K562 (cell line): ENCODE data around the gene ORC3. TPM values are rescaled to one million over a fixed set of nuclear protein-coding genes. Genes with fewer than 3 reads are reported as not detected.
A peak's percentile ranks its signal among the peaks of the same experiment; 100 is the strongest.

Experiments
- ATAC-seq: fragments of 200-7000 bp; cut with Tn5 transposase; 3 replicates; pipeline ENCODE4 v1.9.1; 2020; ENCODE audit warnings: moderate library complexity
- BruUV-seq: library from RNA; stranded (reverse); fragments of 400-500 nt; replicated peaks from 2 replicates; lab custom pipeline; 2021; lab: Mats Ljungman, UMichigan
- CTCF ChIA-PET: fragments of 300-600 bp; formaldehyde crosslinking; extraction: SDS; loops from one replicate; lab custom pipeline; 2021; ENCODE audit warnings: low intra/inter-chr PET ratio; lab: Yijun Ruan, JAX
- POLR2A ChIA-PET: fragments of 300-600, 350-650 bp; sonication (Branson Sonifier 250); formaldehyde crosslinking; extraction: SDS; loops from one replicate; lab custom pipeline; 2021; ENCODE audit warnings: antibody characterized with exemption, inconsistent platforms; lab: Yijun Ruan, JAX
- DNase-seq, 4 experiments: peaks; one replicate each; pipeline versions ENCODE4 v3.0.0 to v3.0.0-alpha.2; 2011 to 2018; ENCODE audit warnings: low spot score in 3 of 4, mixed read lengths in 3 of 4; ENCODE audit errors: extremely low read depth in 1 of 4
- FAIRE-seq: peaks from 2 replicates; lab custom pipeline; 2011; peaks lifted over from hg19 to GRCh38; lab: Jason Lieb, UNC
- H2AFZ ChIP-seq: 2 replicates; pipeline ENCODE4 v1.6.0; 2011; ENCODE audit warnings: low read depth, low read length, control low read depth, inconsistent platforms
- H3K27ac ChIP-seq: fragments of 200-600 bp; 3 replicates; pipeline ENCODE4 v1.8.0; 2011; ENCODE audit warnings: low read depth, mild to moderate bottlenecking, control low read depth, inconsistent platforms, low read length, moderate library complexity, mixed read lengths; ENCODE audit errors: extremely low read depth
- H3K27me3 ChIP-seq, 2 experiments: fragments of 300-600 bp in 1 of 2; 2 replicates in 1 of 2; 3 replicates in 1 of 2; pipeline versions ENCODE4 v1.6.0 to v1.8.0; 2011; ENCODE audit warnings: inconsistent platforms in 2 of 2, low read length in 2 of 2, mild to moderate bottlenecking in 1 of 2, mixed read lengths in 1 of 2, moderate library complexity in 1 of 2; ENCODE audit not compliant: control insufficient read depth in 2 of 2, insufficient read depth in 2 of 2
- H3K36me3 ChIP-seq: fragments of 300-600 bp; 3 replicates; pipeline ENCODE4 v1.8.0; 2011; ENCODE audit warnings: mild to moderate bottlenecking, low read length, inconsistent platforms; ENCODE audit not compliant: control insufficient read depth, insufficient read depth
- H3K4me1 ChIP-seq, 2 experiments: fragments of 200-600 bp in 1 of 2; replicated peaks in 1 of 2; 2 replicates in 1 of 2; 3 replicates in 1 of 2; pipeline versions ENCODE4 v1.5.1 to v1.8.0; 2011; ENCODE audit warnings: inconsistent platforms in 2 of 2, low read length in 2 of 2, mild to moderate bottlenecking in 1 of 2, mixed read lengths in 1 of 2, moderate library complexity in 1 of 2; ENCODE audit not compliant: control insufficient read depth in 2 of 2, insufficient read depth in 2 of 2
- H3K4me2 ChIP-seq: 2 replicates; pipeline ENCODE4 v1.6.1; 2011; ENCODE audit warnings: low read length, control low read depth, inconsistent platforms, mixed read lengths; ENCODE audit not compliant: insufficient read depth
- H3K4me3 ChIP-seq: fragments of 200-600 bp; sonication (generic), shearing (Covaris generic); 2 replicates; pipeline ENCODE4 v1.5.1; 2016; ENCODE audit warnings: control low read depth, inconsistent platforms
- H3K79me2 ChIP-seq: fragments of 200-600 bp; 3 replicates; pipeline ENCODE4 v1.8.0; 2011; ENCODE audit warnings: low read length, inconsistent platforms; ENCODE audit not compliant: control insufficient read depth, insufficient read depth
- H3K9ac ChIP-seq, 2 experiments: 2 replicates each; pipeline versions ENCODE4 v1.6.0 to v1.6.1; 2011; ENCODE audit warnings: low read depth in 2 of 2, low read length in 2 of 2, control low read depth in 1 of 2, inconsistent platforms in 1 of 2, mild to moderate bottlenecking in 1 of 2, mixed read lengths in 1 of 2; ENCODE audit not compliant: insufficient read depth in 1 of 2
- H3K9me1 ChIP-seq: one replicate; pipeline ENCODE4 v1.6.0; 2011; ENCODE audit warnings: inconsistent platforms, mild to moderate bottlenecking, low read length, moderate library complexity; ENCODE audit not compliant: control insufficient read depth, insufficient read depth
- H3K9me3 ChIP-seq: replicated peaks from 2 replicates; pipeline ENCODE4 v1.5.1; 2011; ENCODE audit warnings: low read depth, low read length, inconsistent platforms; ENCODE audit not compliant: control insufficient read depth, insufficient read depth
- H4K20me1 ChIP-seq: replicated peaks from 2 replicates; pipeline ENCODE4 v1.6.1; 2011; ENCODE audit warnings: low read length, inconsistent platforms, mixed read lengths; ENCODE audit not compliant: control insufficient read depth, insufficient read depth
- CEBPB ChIP-seq: fragments of 450-650 bp; IDR thresholded peaks from 2 replicates; pipeline ENCODE4 v1.6.1; 2016; ENCODE audit warnings: missing genetic modification characterization, missing compliant biosample characterization
- ELF1 ChIP-seq: fragments of 200-800 bp; sonication (Bioruptor generic); IDR thresholded peaks from 2 replicates; pipeline ENCODE4 v1.6.1; 2016; ENCODE audit warnings: missing genetic modification characterization, missing compliant biosample characterization
- GABPA ChIP-seq: fragments of 200-800 bp; sonication (Bioruptor generic); conservative IDR thresholded peaks from 2 replicates; pipeline ENCODE4 v1.6.1; 2016; ENCODE audit warnings: low read depth, missing genetic modification characterization, missing compliant biosample characterization
- HDAC1 ChIP-seq, 2 experiments: fragments of 450-650 bp; IDR thresholded peaks; 2 replicates each; pipeline ENCODE4 v1.6.1; 2016 to 2017; ENCODE audit warnings: inconsistent platforms in 1 of 2, mild to moderate bottlenecking in 1 of 2, moderate library complexity in 1 of 2
- SETDB1 ChIP-seq: IDR thresholded peaks from one replicate; pipeline ENCODE4 v1.6.1; 2012; ENCODE audit warnings: low read length, control low read depth, inconsistent platforms
- TEAD4 ChIP-seq, 2 experiments: sonication (generic) in 1 of 2; formaldehyde crosslinking in 1 of 2; IDR thresholded peaks; 2 replicates each; pipeline versions ENCODE4 v1.6.1 to v1.8.0; 2012 to 2022; ENCODE audit warnings: borderline replicate concordance in 1 of 2, inconsistent platforms in 1 of 2, low read length in 1 of 2, mild to moderate bottlenecking in 1 of 2, missing genetic modification reagents in 1 of 2
- ZNF175 ChIP-seq: fragments of 200-800 bp; sonication (Bioruptor generic); IDR thresholded peaks from 2 replicates; pipeline ENCODE4 v1.6.1; 2016; ENCODE audit warnings: low read depth, mild to moderate bottlenecking, missing genetic modification characterization, missing compliant biosample characterization
- WGBS: fragments of 100-300 bp; shearing (Covaris generic); methylation state at CpG from one replicate; pipeline ENCODE4 v1.1.6; 2016; ENCODE audit warnings: low coverage, mixed read lengths; ENCODE audit not compliant: insufficient coverage; ENCODE audit errors: missing lambda C conversion rate; 5-methylcytosine and 5-hydroxymethylcytosine counted together
- in situ Hi-C: fragments of 300-500 bp; cut with MboI; formaldehyde crosslinking; loops from 4 replicates; pipeline ENCODE4 v1.15.0; 2018; ENCODE audit warnings: inconsistent platforms, mixed read lengths
- intact Hi-C: fragments of 100-400 bp; cut with micrococcal nuclease; formaldehyde crosslinking; loops from 2 replicates; pipeline ENCODE4 v1.14.2; 2022
- polyA plus RNA-seq, 8 experiments: library from polyadenylated mRNA; depleted of rRNA in 4 of 8; stranded (reverse) in 5 of 8; unstranded in 3 of 8; fragments of >200 nt; fragmentation: Nextera tagmentation in 2 of 8; fragmentation: Illumina TruSeq in 1 of 8; extraction: Ambion mirVana in 2 of 8; extraction: Trizol in 1 of 8; gene quantifications; 2 replicates each; pipeline versions ENCODE4 v1.2.1 to v1.2.3, GENCODE V29; 2011 to 2014; ENCODE audit warnings: inconsistent platforms in 1 of 8, missing spikeins in 1 of 8
- total RNA-seq, 7 experiments: library from RNA; depleted of rRNA in 6 of 7; stranded (reverse); fragments of >200 nt in 6 of 7; fragmentation: Illumina TruSeq in 2 of 7; extraction: Trizol in 2 of 7; gene quantifications; 2 replicates each; pipeline versions ENCODE4 v1.2.1 to v1.2.3, GENCODE V29; 2011 to 2021; ENCODE audit warnings: low replicate concordance in 1 of 7
- TF ChIP-seq, protein P1 (sequence below): fragments of 450-650 bp; IDR thresholded peaks from 2 replicates; pipeline ENCODE4 v1.6.1; 2018; ENCODE audit warnings: mild to moderate bottlenecking, low read depth; ENCODE audit not compliant: partially characterized antibody
- TF ChIP-seq, protein P2 (sequence below), 2 experiments: fragments of 450-650 bp; IDR thresholded peaks; 2 replicates each; pipeline ENCODE4 v1.6.1; 2016
- TF ChIP-seq, protein P3 (sequence below): fragments of 450-650 bp; conservative IDR thresholded peaks from 2 replicates; pipeline ENCODE4 v1.6.1; 2016; ENCODE audit warnings: missing genetic modification characterization, low read depth, mild to moderate bottlenecking, control low read depth, missing compliant biosample characterization
- TF ChIP-seq, protein P4 (sequence below): IDR thresholded peaks from 2 replicates; pipeline ENCODE4 v1.6.1; 2012; ENCODE audit warnings: low read depth, low read length, improper control_type of control experiment, borderline replicate concordance
- TF ChIP-seq, protein P5 (sequence below), 2 experiments: fragments of 450-650 bp; conservative IDR thresholded peaks; 2 replicates each; pipeline ENCODE4 v1.6.1; 2017; ENCODE audit warnings: mild to moderate bottlenecking in 2 of 2, moderate library complexity in 2 of 2

The ORC3 gene
- total and polyA plus RNA-seq, 9 of the 15 experiments (the other 6 are each of a cell fraction or from before 2014, with no cell fraction given) = 28.8 to 159 (median 74.8) TPM

DNA sequence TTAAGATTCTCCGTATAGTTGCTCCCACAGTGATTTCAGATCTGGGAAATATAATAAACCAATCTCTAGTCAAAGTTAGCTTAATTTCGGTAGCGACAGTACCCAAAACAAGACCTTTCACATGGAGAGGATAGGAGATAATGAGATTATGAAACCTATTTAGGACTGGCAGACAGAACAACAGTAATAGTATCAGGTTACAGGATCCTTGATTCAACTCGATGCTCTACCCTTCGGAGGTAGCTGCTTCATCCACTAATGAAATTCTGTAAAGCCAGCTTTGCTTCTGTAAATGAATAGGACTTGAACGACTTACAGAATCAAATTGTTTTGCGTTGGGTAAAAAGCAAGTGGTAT, 112.6 kb downstream of the ORC3 start:
- Histone ChIP-seq H4K20me1 (peaks cover 35% of the 10 kb centered on the region), H3K9me3 (no peaks in the 10 kb centered on the region), H3K27ac (peak overlapping the region; percentile 84), H3K27me3 (no peaks in the 10 kb centered on the region), H2AFZ (peak overlapping the region; percentile 90), H3K9me1 (no peaks in the 10 kb centered on the region), H3K9ac (peak overlapping the region in 1 of 2 experiments; percentile 77; a peak in 2 of 4 replicates), H3K4me1 (peaks cover 8 to 15% of the 10 kb centered on the region in 2 experiments), H3K36me3 (peaks cover 29% of the 10 kb centered on the region), H3K4me2 (peak overlapping the region; percentile 93), H3K4me3 (peak overlapping the region; percentile 96), H3K79me2 (peaks cover 45% of the 10 kb centered on the region)
- in situ Hi-C loops (no loop called here), intact Hi-C loops (loop anchor here (5.0 to 10.0 kb wide), 3 partner anchors 55 to 228 kb away; partner anchors contain the start of gene SLC35A1)
- BruUV-seq = TSS peak; percentile 88
- ATAC-seq = no peak
- ChIA-PET CTCF (no interaction called here), POLR2A (interaction anchor here (0.7 to 7.8 kb wide), 11 partner anchors 9 to 1756 kb away, joined by 3 to 77 read pairs (median 3); no protein-coding TSS in a partner anchor)
- 3% methylated on average over 7 of the region's 7 CpGs for WGBS
- peak in 3 of 4 experiments; percentile 17 to 45 (median 36) for DNase-seq
- FAIRE-seq = no peak
- TF ChIP-seq ZNF175 (CRISPR knock-in tag) = 0 out of 2 replicates have a peak, but pooled peaks have one; percentile 4
- peak; percentile 45; the same call in 1 of the 2 replicates for TF ChIP-seq CEBPB (tag)
- TF ChIP-seq, protein P1, sequence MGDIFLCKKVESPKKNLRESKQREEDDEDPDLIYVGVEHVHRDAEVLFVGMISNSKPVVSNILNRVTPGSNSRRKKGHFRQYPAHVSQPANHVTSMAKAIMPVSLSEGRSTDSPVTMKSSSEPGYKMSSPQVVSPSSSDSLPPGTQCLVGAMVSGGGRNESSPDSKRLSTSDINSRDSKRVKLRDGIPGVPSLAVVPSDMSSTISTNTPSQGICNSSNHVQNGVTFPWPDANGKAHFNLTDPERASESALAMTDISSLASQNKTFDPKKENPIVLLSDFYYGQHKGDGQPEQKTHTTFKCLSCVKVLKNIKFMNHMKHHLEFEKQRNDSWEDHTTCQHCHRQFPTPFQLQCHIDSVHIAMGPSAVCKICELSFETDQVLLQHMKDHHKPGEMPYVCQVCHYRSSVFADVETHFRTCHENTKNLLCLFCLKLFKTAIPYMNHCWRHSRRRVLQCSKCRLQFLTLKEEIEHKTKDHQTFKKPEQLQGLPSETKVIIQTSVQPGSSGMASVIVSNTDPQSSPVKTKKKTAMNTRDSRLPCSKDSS = no peak
- TF ChIP-seq GABPA (tag) = peak; percentile 35
- TF ChIP-seq ELF1 = peak; percentile 37; the same call in 1 of the 2 replicates
- TF ChIP-seq HDAC1 (IDR thresholded peaks at IDR 0.05) = peak in 1 of 2 experiments; percentile 37; a peak in 1 of 4 replicates
- TF ChIP-seq, protein P2, sequence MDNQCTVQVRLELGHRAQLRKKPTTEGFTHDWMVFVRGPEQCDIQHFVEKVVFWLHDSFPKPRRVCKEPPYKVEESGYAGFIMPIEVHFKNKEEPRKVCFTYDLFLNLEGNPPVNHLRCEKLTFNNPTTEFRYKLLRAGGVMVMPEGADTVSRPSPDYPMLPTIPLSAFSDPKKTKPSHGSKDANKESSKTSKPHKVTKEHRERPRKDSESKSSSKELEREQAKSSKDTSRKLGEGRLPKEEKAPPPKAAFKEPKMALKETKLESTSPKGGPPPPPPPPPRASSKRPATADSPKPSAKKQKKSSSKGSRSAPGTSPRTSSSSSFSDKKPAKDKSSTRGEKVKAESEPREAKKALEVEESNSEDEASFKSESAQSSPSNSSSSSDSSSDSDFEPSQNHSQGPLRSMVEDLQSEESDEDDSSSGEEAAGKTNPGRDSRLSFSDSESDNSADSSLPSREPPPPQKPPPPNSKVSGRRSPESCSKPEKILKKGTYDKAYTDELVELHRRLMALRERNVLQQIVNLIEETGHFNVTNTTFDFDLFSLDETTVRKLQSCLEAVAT (IDR thresholded peaks at IDR 0.05) = 0 out of 4 replicates have a peak, but pooled peaks of 1 of the 2 experiments have one; percentile 27
- no peak for TF ChIP-seq SETDB1
- TF ChIP-seq TEAD4 (IDR thresholded peaks at IDR 0.05; ENCODE audit: low read length) = peak; percentile 1; the same call in 1 of the 2 replicates
- no peak for TF ChIP-seq TEAD4 (CRISPR knock-in tag; IDR thresholded peaks at IDR 0.05; ENCODE audit: borderline replicate concordance)
- TF ChIP-seq, protein P3, sequence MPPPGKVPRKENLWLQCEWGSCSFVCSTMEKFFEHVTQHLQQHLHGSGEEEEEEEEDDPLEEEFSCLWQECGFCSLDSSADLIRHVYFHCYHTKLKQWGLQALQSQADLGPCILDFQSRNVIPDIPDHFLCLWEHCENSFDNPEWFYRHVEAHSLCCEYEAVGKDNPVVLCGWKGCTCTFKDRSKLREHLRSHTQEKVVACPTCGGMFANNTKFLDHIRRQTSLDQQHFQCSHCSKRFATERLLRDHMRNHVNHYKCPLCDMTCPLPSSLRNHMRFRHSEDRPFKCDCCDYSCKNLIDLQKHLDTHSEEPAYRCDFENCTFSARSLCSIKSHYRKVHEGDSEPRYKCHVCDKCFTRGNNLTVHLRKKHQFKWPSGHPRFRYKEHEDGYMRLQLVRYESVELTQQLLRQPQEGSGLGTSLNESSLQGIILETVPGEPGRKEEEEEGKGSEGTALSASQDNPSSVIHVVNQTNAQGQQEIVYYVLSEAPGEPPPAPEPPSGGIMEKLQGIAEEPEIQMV (tag) = no peak
- TF ChIP-seq, protein P4, sequence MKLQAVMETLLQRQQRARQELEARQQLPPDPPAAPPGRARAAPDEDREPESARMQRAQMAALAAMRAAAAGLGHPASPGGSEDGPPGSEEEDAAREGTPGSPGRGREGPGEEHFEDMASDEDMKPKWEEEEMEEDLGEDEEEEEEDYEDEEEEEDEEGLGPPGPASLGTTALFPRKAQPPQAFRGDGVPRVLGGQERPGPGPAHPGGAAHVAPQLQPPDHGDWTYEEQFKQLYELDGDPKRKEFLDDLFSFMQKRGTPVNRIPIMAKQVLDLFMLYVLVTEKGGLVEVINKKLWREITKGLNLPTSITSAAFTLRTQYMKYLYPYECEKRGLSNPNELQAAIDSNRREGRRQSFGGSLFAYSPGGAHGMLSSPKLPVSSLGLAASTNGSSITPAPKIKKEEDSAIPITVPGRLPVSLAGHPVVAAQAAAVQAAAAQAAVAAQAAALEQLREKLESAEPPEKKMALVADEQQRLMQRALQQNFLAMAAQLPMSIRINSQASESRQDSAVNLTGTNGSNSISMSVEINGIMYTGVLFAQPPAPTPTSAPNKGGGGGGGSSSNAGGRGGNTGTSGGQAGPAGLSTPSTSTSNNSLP = 0 out of 2 replicates have a peak, but pooled peaks have one; percentile 12
- TF ChIP-seq, protein P5, sequence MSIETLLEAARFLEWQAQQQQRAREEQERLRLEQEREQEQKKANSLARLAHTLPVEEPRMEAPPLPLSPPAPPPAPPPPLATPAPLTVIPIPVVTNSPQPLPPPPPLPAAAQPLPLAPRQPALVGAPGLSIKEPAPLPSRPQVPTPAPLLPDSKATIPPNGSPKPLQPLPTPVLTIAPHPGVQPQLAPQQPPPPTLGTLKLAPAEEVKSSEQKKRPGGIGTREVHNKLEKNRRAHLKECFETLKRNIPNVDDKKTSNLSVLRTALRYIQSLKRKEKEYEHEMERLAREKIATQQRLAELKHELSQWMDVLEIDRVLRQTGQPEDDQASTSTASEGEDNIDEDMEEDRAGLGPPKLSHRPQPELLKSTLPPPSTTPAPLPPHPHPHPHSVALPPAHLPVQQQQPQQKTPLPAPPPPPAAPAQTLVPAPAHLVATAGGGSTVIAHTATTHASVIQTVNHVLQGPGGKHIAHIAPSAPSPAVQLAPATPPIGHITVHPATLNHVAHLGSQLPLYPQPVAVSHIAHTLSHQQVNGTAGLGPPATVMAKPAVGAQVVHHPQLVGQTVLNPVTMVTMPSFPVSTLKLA (conservative IDR thresholded peaks at IDR 0.05) = peak in 1 of 2 experiments; percentile 5; a peak in 1 of 4 replicates
